H1 (cell line): ENCODE results near the gene KLF2. TPM values are rescaled to one million over a fixed set of nuclear protein-coding genes. Genes with fewer than 3 reads are reported as not detected.

ENCODE experiments used
- CTCF ChIA-PET: fragments of 300-600 bp; sonication (Branson Sonifier 250); formaldehyde crosslinking; loops from one replicate; lab custom pipeline; 2021; ENCODE audit not compliant: partially characterized antibody; lab: Charles Lee
- POLR2A ChIA-PET: fragments of 300-600 bp; sonication (Branson Sonifier 250); formaldehyde crosslinking; loops from one replicate; lab custom pipeline; 2021; ENCODE audit warnings: inconsistent platforms; ENCODE audit not compliant: partially characterized antibody; lab: Charles Lee
- DNase-seq, 2 experiments: peaks; one replicate each; pipeline versions ENCODE4 v3.0.0 to v3.0.0-alpha.2; 2010 to 2022; ENCODE audit warnings: low spot score in 2 of 2, low read depth in 1 of 2, mixed read lengths in 1 of 2
- FAIRE-seq: peaks from 2 replicates; lab custom pipeline; 2011; peaks lifted over from hg19 to GRCh38; lab: Jason Lieb, UNC
- H2AFZ ChIP-seq: 2 replicates; pipeline ENCODE4 v1.8.1; 2012; ENCODE audit warnings: low read length, inconsistent platforms
- H2AK5ac ChIP-seq: 2 replicates; pipeline ENCODE4 v1.6.1; 2013; ENCODE audit warnings: low read depth, low read length
- H2BK120ac ChIP-seq: replicated peaks from 2 replicates; pipeline ENCODE3; 2013; ENCODE audit warnings: low read depth, low read length, inconsistent platforms
- H2BK12ac ChIP-seq: 2 replicates; pipeline ENCODE4 v1.6.1; 2013; ENCODE audit warnings: low read depth, low read length
- H2BK15ac ChIP-seq: 2 replicates; pipeline ENCODE4 v1.6.1; 2013; ENCODE audit warnings: low read length
- H2BK20ac ChIP-seq: 2 replicates; pipeline ENCODE4 v1.6.1; 2013; ENCODE audit warnings: low read length
- H2BK5ac ChIP-seq: 2 replicates; pipeline ENCODE4 v1.6.1; 2013; ENCODE audit warnings: low read depth, low read length
- H3K14ac ChIP-seq: 2 replicates; pipeline ENCODE4 v1.6.1; 2013; ENCODE audit warnings: inconsistent platforms; ENCODE audit not compliant: insufficient read length
- H3K18ac ChIP-seq: 2 replicates; pipeline ENCODE4 v1.6.1; 2013; ENCODE audit warnings: low read length; ENCODE audit errors: extremely low read depth
- H3K23ac ChIP-seq: 2 replicates; pipeline ENCODE4 v1.6.1; 2013; ENCODE audit warnings: inconsistent platforms; ENCODE audit not compliant: insufficient read length
- H3K23me2 ChIP-seq: 2 replicates; pipeline ENCODE4 v1.6.1; 2013; ENCODE audit warnings: low read depth, low read length
- H3K27ac ChIP-seq: 2 replicates; pipeline ENCODE4 v1.6.1; 2011; ENCODE audit warnings: low read depth, low read length, inconsistent platforms
- H3K27me3 ChIP-seq, 4 experiments: replicated peaks in 1 of 4; 1 replicate in 1 of 4; 2 replicates in 3 of 4; pipeline versions ENCODE4 v1.6.1 to v1.8.1; 2011 to 2013; ENCODE audit warnings: low read length in 3 of 4, mild to moderate bottlenecking in 3 of 4, inconsistent platforms in 2 of 4, mixed read lengths in 2 of 4, moderate library complexity in 1 of 4; ENCODE audit not compliant: control insufficient read depth in 3 of 4, insufficient read depth in 3 of 4; ENCODE audit errors: extremely low read depth in 1 of 4
- H3K36me3 ChIP-seq, 4 experiments: 2 replicates each; pipeline versions ENCODE4 v1.6.1 to v1.8.1; 2011 to 2013; ENCODE audit warnings: mild to moderate bottlenecking in 4 of 4, low read length in 3 of 4, moderate library complexity in 2 of 4, control low read depth in 1 of 4, inconsistent platforms in 1 of 4; ENCODE audit not compliant: insufficient read depth in 4 of 4, control insufficient read depth in 2 of 4
- H3K4ac ChIP-seq: replicated peaks from 2 replicates; pipeline ENCODE3; 2013; ENCODE audit warnings: low read length, low read depth, mixed read lengths, inconsistent platforms; ENCODE audit not compliant: insufficient read length
- H3K4me1 ChIP-seq, 4 experiments: replicated peaks in 1 of 4; 1 replicate in 1 of 4; 2 replicates in 3 of 4; pipeline versions ENCODE4 v1.6.1 to v1.8.1; 2011 to 2013; ENCODE audit warnings: low read length in 3 of 4, inconsistent platforms in 2 of 4, mixed read lengths in 1 of 4; ENCODE audit not compliant: insufficient read depth in 4 of 4, control insufficient read depth in 3 of 4
- H3K4me2 ChIP-seq, 2 experiments: 2 replicates each; pipeline versions ENCODE4 v1.6.1 to v1.8.1; 2011 to 2013; ENCODE audit warnings: low read depth in 2 of 2, low read length in 2 of 2, control low read depth in 1 of 2, inconsistent platforms in 1 of 2, mild to moderate bottlenecking in 1 of 2; ENCODE audit not compliant: insufficient read depth in 1 of 2
- H3K4me3 ChIP-seq, 4 experiments: fragments of 200-600, 300-600 bp in 1 of 4; sonication (generic), shearing (Covaris generic), sonication (Bioruptor Twin) in 1 of 4; 2 replicates each; pipeline versions ENCODE4 v1.5.1 to v1.8.1; 2011 to 2016; ENCODE audit warnings: low read length in 4 of 4, low read depth in 3 of 4, control low read depth in 2 of 4, inconsistent platforms in 2 of 4, mild to moderate bottlenecking in 2 of 4, mixed read lengths in 1 of 4, moderate library complexity in 1 of 4; ENCODE audit not compliant: insufficient read depth in 2 of 4; ENCODE audit errors: extremely low read depth in 1 of 4
- H3K56ac ChIP-seq: replicated peaks from 2 replicates; pipeline ENCODE3; 2013; ENCODE audit warnings: low read depth, mild to moderate bottlenecking, mixed read lengths, low read length, inconsistent platforms; ENCODE audit not compliant: insufficient read length
- H3K79me1 ChIP-seq: 2 replicates; pipeline ENCODE4 v1.6.1; 2013; ENCODE audit warnings: low read depth, low read length, control low read depth
- H3K79me2 ChIP-seq, 2 experiments: 2 replicates each; pipeline versions ENCODE4 v1.6.1 to v1.8.1; 2012 to 2013; ENCODE audit warnings: low read length in 2 of 2, mild to moderate bottlenecking in 2 of 2, inconsistent platforms in 1 of 2; ENCODE audit not compliant: insufficient read depth in 2 of 2, control insufficient read depth in 1 of 2
- H3K9ac ChIP-seq, 4 experiments: replicated peaks in 1 of 4; 1 replicate in 1 of 4; 2 replicates in 3 of 4; pipeline versions ENCODE4 v1.6.1 to v1.8.1; 2011 to 2013; ENCODE audit warnings: low read depth in 3 of 4, low read length in 3 of 4, control low read depth in 2 of 4, mild to moderate bottlenecking in 2 of 4, moderate library complexity in 2 of 4, inconsistent platforms in 1 of 4; ENCODE audit errors: extremely low read depth in 1 of 4
- H3K9me3 ChIP-seq, 2 experiments: 2 replicates each; pipeline versions ENCODE4 v1.6.1 to v1.8.1; 2012 to 2013; ENCODE audit warnings: mild to moderate bottlenecking in 2 of 2, moderate library complexity in 2 of 2, control low read depth in 1 of 2, inconsistent platforms in 1 of 2, low read depth in 1 of 2, low read length in 1 of 2, mixed read lengths in 1 of 2; ENCODE audit not compliant: insufficient read depth in 2 of 2
- H4K20me1 ChIP-seq, 2 experiments: replicated peaks in 1 of 2; 2 replicates each; pipeline versions ENCODE3 to v1.8.1; 2011 to 2013; ENCODE audit warnings: inconsistent platforms in 2 of 2, low read length in 2 of 2, mild to moderate bottlenecking in 1 of 2; ENCODE audit not compliant: insufficient read depth in 2 of 2, control insufficient read depth in 1 of 2
- H4K5ac ChIP-seq: 2 replicates; pipeline ENCODE4 v1.6.1; 2013; ENCODE audit warnings: low read length, low read depth, mixed read lengths, inconsistent platforms; ENCODE audit not compliant: insufficient read length
- H4K8ac ChIP-seq: 2 replicates; pipeline ENCODE4 v1.8.0; 2013; ENCODE audit warnings: mild to moderate bottlenecking, moderate library complexity, low read length, inconsistent platforms; ENCODE audit not compliant: insufficient read depth; ENCODE audit errors: extremely low read depth
- H4K91ac ChIP-seq: replicated peaks from 2 replicates; pipeline ENCODE3; 2013; ENCODE audit warnings: low read length, mixed read lengths, inconsistent platforms; ENCODE audit not compliant: insufficient read length
- CBX5 ChIP-seq: fragments of 300-800, 300-1000 bp; sonication (generic); IDR thresholded peaks from 2 replicates; pipeline ENCODE4 v1.7.1; 2016; ENCODE audit warnings: antibody characterized with exemption, low read length, low read depth
- E2F6 ChIP-seq: IDR thresholded peaks from 2 replicates; pipeline ENCODE4 v1.6.1; 2012; ENCODE audit warnings: inconsistent platforms
- EZH2 ChIP-seq: fragments of 200-600 bp; sonication (generic); IDR thresholded peaks from 2 replicates; pipeline ENCODE4 v1.7.1; 2012; ENCODE audit warnings: low read depth, mild to moderate bottlenecking, moderate library complexity, low read length, inconsistent platforms; ENCODE audit not compliant: severe bottlenecking
- MAX ChIP-seq: IDR thresholded peaks from 2 replicates; pipeline ENCODE4 v1.6.1; 2012; ENCODE audit warnings: inconsistent platforms
- NANOG ChIP-seq: IDR thresholded peaks from 2 replicates; pipeline ENCODE4 v1.6.1; 2011; ENCODE audit warnings: low read length, low read depth, mild to moderate bottlenecking, inconsistent platforms; ENCODE audit not compliant: insufficient read depth, poor library complexity, severe bottlenecking
- POLR2A ChIP-seq, 2 experiments: IDR thresholded peaks; 1 replicate in 1 of 2; 2 replicates in 1 of 2; pipeline ENCODE4 v1.6.1; 2011; ENCODE audit warnings: low read depth in 2 of 2, low read length in 2 of 2, mild to moderate bottlenecking in 2 of 2; ENCODE audit errors: control extremely low read depth in 1 of 2
- POLR2AphosphoS5 ChIP-seq: IDR thresholded peaks from 2 replicates; pipeline ENCODE4 v1.6.1; 2011; ENCODE audit warnings: low read depth, low read length
- RAD21 ChIP-seq, 2 experiments: IDR thresholded peaks in 1 of 2; conservative IDR thresholded peaks in 1 of 2; 2 replicates each; pipeline ENCODE4 v1.6.1; 2011; ENCODE audit warnings: low read depth in 2 of 2, low read length in 2 of 2, improper control_type of control experiment in 1 of 2, inconsistent platforms in 1 of 2, mild to moderate bottlenecking in 1 of 2, moderate library complexity in 1 of 2
- SP4 ChIP-seq: IDR thresholded peaks from 2 replicates; pipeline ENCODE4 v1.6.1; 2012; ENCODE audit warnings: low read length, inconsistent platforms
- SRF ChIP-seq: IDR thresholded peaks from 2 replicates; pipeline ENCODE4 v1.6.1; 2011; ENCODE audit warnings: mild to moderate bottlenecking, low read depth, low read length, moderate library complexity
- TAF1 ChIP-seq: IDR thresholded peaks from 2 replicates; pipeline ENCODE4 v1.6.1; 2011; ENCODE audit warnings: mild to moderate bottlenecking, low read depth, low read length
- TBP ChIP-seq: IDR thresholded peaks from 2 replicates; pipeline ENCODE4 v1.6.1; 2011; ENCODE audit warnings: low read depth, low read length, improper control_type of control experiment
- TEAD4 ChIP-seq: IDR thresholded peaks from 2 replicates; pipeline ENCODE4 v1.6.1; 2012; ENCODE audit warnings: low read depth, low read length, inconsistent platforms, mixed read lengths
- WGBS, 2 experiments: shearing (Covaris generic) in 1 of 2; methylation state at CpG; one replicate each; pipeline versions ENCODE4 v1.1.6 to v1.1.7; 2013 to 2015; ENCODE audit warnings: low lambda C conversion rate in 2 of 2, mixed read lengths in 2 of 2, inconsistent platforms in 1 of 2, low coverage in 1 of 2, missing lambda C conversion rate in 1 of 2; ENCODE audit not compliant: insufficient replicate concordance in 2 of 2, insufficient coverage in 1 of 2, insufficient read length in 1 of 2; ENCODE audit errors: extremely low coverage in 1 of 2, missing lambda C conversion rate in 1 of 2; 5-methylcytosine and 5-hydroxymethylcytosine counted together
- polyA plus RNA-seq, 7 experiments: library from polyadenylated mRNA; depleted of rRNA in 3 of 7; stranded (reverse) in 5 of 7; unstranded in 2 of 7; fragments of >200 nt in 5 of 7; fragments of 200-250 nt in 2 of 7; gene quantifications; 1 replicate in 5 of 7; 2 replicates in 1 of 7; 4 replicates in 1 of 7; pipeline versions ENCODE4 v1.2.1 to v1.2.3, GENCODE V29; 2011 to 2013; ENCODE audit warnings: missing spikeins in 2 of 7, mixed read lengths in 2 of 7
- total RNA-seq: library from RNA; stranded (reverse); fragmentation: NEBNext Ultra II Directional; extraction: Animal tissue kit (Norgen Biotek cat#: 25700); gene quantifications from 2 replicates; pipeline ENCODE4 v1.2.1, GENCODE V29; 2021

KLF2 gene
- total and polyA plus RNA-seq, 2 of the 8 experiments (the other 6 are each of a cell fraction or from before 2014, with no cell fraction given): 0.19 to 0.33 TPM

GRCh38 chr19:16325161-16325527, 518 bp downstream of the KLF2 start:
- Histone ChIP-seq H3K79me2 (no peaks in the 10 kb centered on the region), H4K5ac (no peak overlapping the region), H3K79me1 (no peaks in the 10 kb centered on the region), H3K9me3 (no peaks in the 10 kb centered on the region), H2BK20ac (no peak overlapping the region), H3K23ac (no peak overlapping the region), H4K91ac (no peak overlapping the region), H3K4me3 (peak overlapping the region in 3 of 4 experiments; percentile 14 to 62 (median 46); a peak in 4 of 8 replicates), H3K36me3 (peaks cover 0 to 4% (median 0%) of the 10 kb centered on the region in 4 experiments; a peak in 1 of 8 replicates), H3K27ac (no peak overlapping the region), H4K8ac (peak overlapping the region; percentile 85), H3K4me1 (peaks cover 0 to 6% (median 0%) of the 10 kb centered on the region in 4 experiments; a peak in 3 of 7 replicates), H2AFZ (no peak overlapping the region), H3K4ac (no peak overlapping the region), H3K56ac (no peak overlapping the region), H2BK5ac (no peak overlapping the region), H3K4me2 (peak overlapping the region; percentile 84 to 99), H3K23me2 (peaks cover 19% of the 10 kb centered on the region; the same call in 1 of the 2 replicates), H2BK120ac (no peak overlapping the region), H2AK5ac (no peak overlapping the region), H3K18ac (no peak overlapping the region), H4K20me1 (peaks cover 0 to 6% of the 10 kb centered on the region in 2 experiments), H2BK12ac (no peak overlapping the region), H2BK15ac (no peak overlapping the region), H3K14ac (no peak overlapping the region), H3K9ac (no peak overlapping the region), H3K27me3 (peaks cover 32 to 73% (median 62%) of the 10 kb centered on the region in 4 experiments)
- CTCF ChIA-PET: no interaction called here
- POLR2A ChIA-PET: interaction anchor here (0.7 kb wide), 1 partner anchor 82 kb away, joined by 4 read pairs; no protein-coding TSS in a partner anchor
- no CpG with 5 or more reads among the region's 52 CpGs for WGBS, 2 experiments
- DNase-seq: peak in 1 of 2 experiments; percentile 71
- FAIRE-seq: no peak
- TF ChIP-seq EZH2: peak; percentile 44
- no peak for TF ChIP-seq SP4
- TF ChIP-seq TAF1: no peak
- no peak for TF ChIP-seq CBX5
- peak; percentile 42; the same call in 1 of the 2 replicates for TF ChIP-seq MAX
- TF ChIP-seq E2F6: peak; percentile 39
- no peak for TF ChIP-seq SRF
- TF ChIP-seq POLR2AphosphoS5: no peak
- TF ChIP-seq TBP: no peak
- TF ChIP-seq NANOG: no peak
- TF ChIP-seq POLR2A (IDR thresholded peaks at IDR 0.05; ENCODE audit: control extremely low read depth in 1 of 2, low read depth in 2 of 2, low read length in 2 of 2): 0 out of 3 replicates have a peak, but pooled peaks of 1 of the 2 experiments have one; percentile 8
- no peak for TF ChIP-seq TEAD4
- TF ChIP-seq RAD21 (IDR thresholded peaks at IDR 0.05 in 1 of 2, conservative IDR thresholded peaks at IDR 0.05 in 1 of 2; ENCODE audit: low read depth in 2 of 2, low read length in 2 of 2): no peak
